ENCODE measurements around the gene NFS1.

NFS1 gene

DNA sequence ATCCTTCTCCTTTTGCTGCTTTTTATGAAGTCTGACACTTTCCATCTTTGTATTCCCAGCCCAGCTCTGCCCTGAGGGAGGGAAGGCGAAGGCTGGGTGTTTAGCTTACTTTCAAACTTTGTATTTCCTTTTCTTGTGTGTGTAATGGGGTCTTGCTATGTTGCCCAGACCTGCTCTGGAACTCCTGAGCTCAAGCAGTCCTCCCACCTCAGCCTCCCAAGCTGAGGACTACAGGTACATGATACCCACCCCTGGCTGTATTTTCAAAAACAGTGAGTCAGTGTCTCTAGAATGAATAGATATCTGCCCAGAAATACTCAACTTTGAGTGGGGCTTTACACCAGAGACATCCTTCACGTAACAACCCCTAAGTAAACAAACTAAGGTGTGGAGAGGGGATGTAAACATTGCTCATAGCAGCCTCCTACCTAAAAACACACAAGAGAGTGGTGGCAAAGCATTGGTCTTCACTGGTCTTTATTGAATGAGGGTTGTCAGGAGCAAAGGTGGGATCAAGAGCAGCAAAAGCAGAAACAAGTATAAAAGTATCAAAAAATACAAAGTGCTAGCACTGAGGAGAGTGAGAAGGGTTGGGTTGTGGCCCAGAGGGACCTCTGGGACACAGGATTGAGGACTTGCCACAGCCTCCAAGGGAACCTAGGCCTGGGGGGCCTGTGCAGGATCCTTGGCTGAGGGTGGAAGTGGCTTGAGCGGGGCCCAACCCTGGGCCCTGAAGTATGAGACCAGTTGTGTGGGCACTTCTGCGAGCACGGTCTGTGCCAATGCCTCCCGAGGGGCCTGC, 73.4 kb downstream of the NFS1 start:
- no peak for TF ChIP-seq EZH2phosphoT487 (IDR thresholded peaks at IDR 0.05; ENCODE audit: borderline replicate concordance, low read length)
- TF ChIP-seq, protein P1, sequence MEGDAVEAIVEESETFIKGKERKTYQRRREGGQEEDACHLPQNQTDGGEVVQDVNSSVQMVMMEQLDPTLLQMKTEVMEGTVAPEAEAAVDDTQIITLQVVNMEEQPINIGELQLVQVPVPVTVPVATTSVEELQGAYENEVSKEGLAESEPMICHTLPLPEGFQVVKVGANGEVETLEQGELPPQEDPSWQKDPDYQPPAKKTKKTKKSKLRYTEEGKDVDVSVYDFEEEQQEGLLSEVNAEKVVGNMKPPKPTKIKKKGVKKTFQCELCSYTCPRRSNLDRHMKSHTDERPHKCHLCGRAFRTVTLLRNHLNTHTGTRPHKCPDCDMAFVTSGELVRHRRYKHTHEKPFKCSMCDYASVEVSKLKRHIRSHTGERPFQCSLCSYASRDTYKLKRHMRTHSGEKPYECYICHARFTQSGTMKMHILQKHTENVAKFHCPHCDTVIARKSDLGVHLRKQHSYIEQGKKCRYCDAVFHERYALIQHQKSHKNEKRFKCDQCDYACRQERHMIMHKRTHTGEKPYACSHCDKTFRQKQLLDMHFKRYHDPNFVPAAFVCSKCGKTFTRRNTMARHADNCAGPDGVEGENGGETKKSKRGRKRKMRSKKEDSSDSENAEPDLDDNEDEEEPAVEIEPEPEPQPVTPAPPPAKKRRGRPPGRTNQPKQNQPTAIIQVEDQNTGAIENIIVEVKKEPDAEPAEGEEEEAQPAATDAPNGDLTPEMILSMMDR (IDR thresholded peaks at IDR 0.05; ENCODE audit: low read depth, low read length, poor library complexity, severe bottlenecking), result no peak

DNA sequence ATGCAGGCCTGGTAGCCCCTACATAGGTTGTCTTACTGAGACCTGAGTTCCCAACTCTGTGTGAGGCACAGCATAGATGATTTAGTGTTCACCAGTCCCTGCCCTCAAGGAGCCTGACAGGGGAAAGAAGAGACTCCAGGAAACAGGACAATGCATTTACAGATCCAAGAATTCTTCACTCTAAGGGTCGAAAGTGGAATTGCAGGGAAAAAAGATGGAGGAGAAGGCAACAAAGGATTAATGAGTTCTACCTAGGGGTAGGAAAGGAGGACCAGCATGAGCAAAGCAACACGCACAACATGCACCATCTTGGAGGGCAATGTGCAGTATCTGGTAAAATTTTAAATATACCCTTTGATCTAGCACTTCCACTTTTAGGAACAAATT, 77.6 kb downstream of the NFS1 start:
- Histone ChIP-seq H3F3A (ENCODE audit: control insufficient read depth, insufficient read depth) (peaks cover 10% of the 10 kb centered on the region), H3K4me3 (ENCODE audit: low read length) (no peak overlapping the region), H3K9me3 (ENCODE audit: control insufficient read depth, insufficient read depth, low read length) (no peaks in the 10 kb centered on the region), H4K20me1 (ENCODE audit: control insufficient read depth, insufficient read depth, low read depth, low read length) (no peaks in the 10 kb centered on the region), H3K4me2 (ENCODE audit: low read length) (no peak overlapping the region), H3K79me2 (ENCODE audit: control insufficient read depth, low read length) (no peaks in the 10 kb centered on the region), H3K4me1 (ENCODE audit: control insufficient read depth, low read length) (peaks cover 38% of the 10 kb centered on the region), H3K27me3 (ENCODE audit: control insufficient read depth, low read length) (peaks cover 9% of the 10 kb centered on the region; the same call in 1 of the 2 replicates), H3K27ac (ENCODE audit: low read depth, low read length) (no peak overlapping the region), H3K9me2 (replicated peaks; ENCODE audit: control insufficient read depth, low read length) (no peaks in the 10 kb centered on the region), H3K36me3 (ENCODE audit: control insufficient read depth, low read length) (peaks cover 20% of the 10 kb centered on the region)
- TF ChIP-seq, protein P1 (IDR thresholded peaks at IDR 0.05; ENCODE audit: low read depth, low read length, poor library complexity, severe bottlenecking), result no peak
- TF ChIP-seq EZH2phosphoT487 (IDR thresholded peaks at IDR 0.05; ENCODE audit: borderline replicate concordance, low read length), result no peak

More for the DNA sequence above, 73.4 kb downstream of the NFS1 start:
- Histone ChIP-seq H3K4me2 (ENCODE audit: low read length) (no peak overlapping the region), H3K4me3 (ENCODE audit: low read length) (no peak overlapping the region), H3F3A (ENCODE audit: control insufficient read depth, insufficient read depth) (peaks cover 4% of the 10 kb centered on the region), H3K9me3 (ENCODE audit: control insufficient read depth, insufficient read depth, low read length) (no peaks in the 10 kb centered on the region), H3K4me1 (ENCODE audit: control insufficient read depth, low read length) (peaks cover under 1% of the 10 kb centered on the region), H3K27me3 (ENCODE audit: control insufficient read depth, low read length) (no peaks in the 10 kb centered on the region), H4K20me1 (ENCODE audit: control insufficient read depth, insufficient read depth, low read depth, low read length) (no peaks in the 10 kb centered on the region), H3K27ac (ENCODE audit: low read depth, low read length) (no peak overlapping the region), H3K36me3 (ENCODE audit: control insufficient read depth, low read length) (peaks cover 51% of the 10 kb centered on the region), H3K79me2 (ENCODE audit: control insufficient read depth, low read length) (no peaks in the 10 kb centered on the region), H3K9me2 (replicated peaks; ENCODE audit: control insufficient read depth, low read length) (no peaks in the 10 kb centered on the region)

DNA sequence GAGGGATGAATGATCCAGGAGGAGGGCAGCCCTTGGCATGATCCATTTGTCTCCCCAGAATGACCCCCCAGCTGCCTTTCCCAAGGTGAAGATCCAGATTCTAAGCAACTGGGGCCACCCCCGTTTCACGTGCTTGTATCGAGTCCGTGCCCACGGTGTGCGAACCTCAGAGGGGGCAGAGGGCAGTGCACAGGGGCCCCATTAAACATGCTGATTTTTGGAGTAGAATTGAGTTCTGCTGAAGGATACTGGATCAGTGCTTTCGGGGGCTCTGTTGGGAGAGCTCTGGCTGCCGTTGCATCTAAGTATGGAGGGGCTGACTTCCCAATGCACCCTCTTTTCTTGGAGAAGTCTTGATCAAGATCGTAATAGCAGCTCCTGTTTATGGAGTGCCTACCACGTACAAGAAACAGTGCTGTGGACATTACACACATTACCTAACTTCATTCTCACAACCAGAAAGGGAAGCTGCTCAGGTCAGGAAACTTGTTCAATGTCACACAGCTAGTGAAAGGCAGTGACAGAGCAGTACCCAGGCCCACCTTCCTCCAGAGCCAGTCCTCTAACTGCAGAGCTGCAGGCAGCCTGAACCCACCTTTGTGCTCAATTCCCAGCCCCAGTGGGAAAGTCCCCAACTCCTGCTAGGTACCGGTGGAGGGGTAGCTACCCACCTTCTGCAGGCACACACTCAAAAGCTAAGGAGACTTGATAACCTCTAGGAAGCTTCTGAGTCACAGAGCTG, 78.2 kb downstream of the NFS1 start:
- peaks cover 14% of the 10 kb centered on the region for H3K36me3 ChIP-seq (ENCODE audit: control insufficient read depth, low read length)
- TF ChIP-seq, protein P1 (IDR thresholded peaks at IDR 0.05; ENCODE audit: low read depth, low read length, poor library complexity, severe bottlenecking), result no peak
- no peak for TF ChIP-seq EZH2phosphoT487 (IDR thresholded peaks at IDR 0.05; ENCODE audit: borderline replicate concordance, low read length)
- H3F3A ChIP-seq (ENCODE audit: control insufficient read depth, insufficient read depth), result peaks cover 10% of the 10 kb centered on the region
- H3K9me2 ChIP-seq (replicated peaks; ENCODE audit: control insufficient read depth, low read length), result no peaks in the 10 kb centered on the region
- H3K4me2 ChIP-seq (ENCODE audit: low read length), result no peak overlapping the region
- peaks cover 9% of the 10 kb centered on the region; the same call in 1 of the 2 replicates for H3K27me3 ChIP-seq (ENCODE audit: control insufficient read depth, low read length)
- no peak overlapping the region for H3K4me3 ChIP-seq (ENCODE audit: low read length)
- H3K4me1 ChIP-seq (ENCODE audit: control insufficient read depth, low read length), result peaks cover 39% of the 10 kb centered on the region
- H3K27ac ChIP-seq (ENCODE audit: low read depth, low read length), result no peak overlapping the region
- H3K9me3 ChIP-seq (ENCODE audit: control insufficient read depth, insufficient read depth, low read length), result no peaks in the 10 kb centered on the region
- no peaks in the 10 kb centered on the region for H3K79me2 ChIP-seq (ENCODE audit: control insufficient read depth, low read length)
- no peaks in the 10 kb centered on the region for H4K20me1 ChIP-seq (ENCODE audit: control insufficient read depth, insufficient read depth, low read depth, low read length)

Measured in DOHH2 (cell line).